ENCODE data around the gene PGLYRP1. TPM values are rescaled to one million over a fixed set of nuclear protein-coding genes. Genes with fewer than 3 reads are reported as not detected.
A peak's percentile ranks its signal among the peaks of the same experiment; 100 is the strongest.

Gene PGLYRP1
- total and polyA plus RNA-seq, 3 donors from 2014 or later, result not detected

- no peak for DNase-seq
- TF ChIP-seq POLR2A (IDR thresholded peaks at IDR 0.05) (no peak), CTCF (IDR thresholded peaks at IDR 0.05) (no peak)
- Histone ChIP-seq H3K4me3 (peak overlapping the region; percentile 58 to 75), H3K9me3 (no peaks in the 10 kb centered on the region), H3K27me3 (no peaks in the 10 kb centered on the region), H3K27ac (peak overlapping the region in 1 of 2 donors; percentile 27), H3K36me3 (ENCODE audit: low read depth, missing control alignments) (no peaks in the 10 kb centered on the region), H3K4me1 (peaks cover 9% of the 10 kb centered on the region)
- intact Hi-C loops (cut with DNase I; ENCODE audit: low total_unique reads), result no loop called here
- WGBS, 2 donors, result 7 to 8% methylated on average over 13 of the region's 13 CpGs
Observed at GRCh38 chr19:45995715-45996385, 27.0 kb downstream of the PGLYRP1 start.

GRCh38 chr19:45994998-45995714 lies 27.7 kb downstream of the PGLYRP1 start, which contains the start of gene CCDC61:
Gene CCDC61 (plus strand): TSS chr19:45995467. CDS start chr19:46003019, 7,552 bp downstream.
- intact Hi-C loops (cut with DNase I; ENCODE audit: low total_unique reads), result no loop called here
- 0 to 1% methylated on average over 34 of the region's 34 CpGs for WGBS, 2 donors

GRCh38 chr19:45994456-45994997 lies 28.3 kb downstream of the PGLYRP1 start:
- intact Hi-C loops (cut with DNase I; ENCODE audit: low total_unique reads), result no loop called here
- H3K27ac ChIP-seq, result no peak overlapping the region
- 7 to 8% methylated on average over 8 of the region's 8 CpGs for WGBS, 2 donors
- peak overlapping the region; percentile 39 to 75 for H3K4me3 ChIP-seq
- no peaks in the 10 kb centered on the region for H3K9me3 ChIP-seq
- no peaks in the 10 kb centered on the region for H3K36me3 ChIP-seq (ENCODE audit: low read depth, missing control alignments)
- H3K4me1 ChIP-seq, result peaks cover 3% of the 10 kb centered on the region
- TF ChIP-seq CTCF (IDR thresholded peaks at IDR 0.05) (no peak), POLR2A (IDR thresholded peaks at IDR 0.05) (no peak)
- no peak for DNase-seq
- H3K27me3 ChIP-seq, result no peaks in the 10 kb centered on the region

More at GRCh38 chr19:45994998-45995714, 27.7 kb downstream of the PGLYRP1 start, which contains the start of gene CCDC61:
- Histone ChIP-seq H3K27me3 (no peaks in the 10 kb centered on the region), H3K9me3 (no peaks in the 10 kb centered on the region), H3K4me3 (peak within 1 kb of the TSS; percentile 58 to 75), H3K4me1 (peaks cover 7% of the 10 kb centered on the region), H3K36me3 (ENCODE audit: low read depth, missing control alignments) (no peaks in the 10 kb centered on the region), H3K27ac (peak within 1 kb of the TSS in 1 of 2 donors; percentile 27)
- peak; percentile 98 for DNase-seq
- TF ChIP-seq CTCF (IDR thresholded peaks at IDR 0.05), result peak in 1 of 3 experiments; percentile 5
- no peak for TF ChIP-seq POLR2A (IDR thresholded peaks at IDR 0.05)

- H3K9me3 ChIP-seq, result no peaks in the 10 kb centered on the region
- intact Hi-C loops (cut with DNase I; ENCODE audit: low total_unique reads), result no loop called here
- no peak overlapping the region for H3K4me3 ChIP-seq
- 89 to 92% methylated on average over 12 of the region's 12 CpGs for WGBS, 2 donors
- H3K27ac ChIP-seq, result no peak overlapping the region
- no peaks in the 10 kb centered on the region for H3K36me3 ChIP-seq (ENCODE audit: low read depth, missing control alignments)
- no peaks in the 10 kb centered on the region for H3K4me1 ChIP-seq
- TF ChIP-seq POLR2A (IDR thresholded peaks at IDR 0.05), result no peak
- no peak for TF ChIP-seq CTCF (IDR thresholded peaks at IDR 0.05)
- DNase-seq, result no peak
- no peaks in the 10 kb centered on the region for H3K27me3 ChIP-seq
Observed at GRCh38 chr19:45990113-45990728, 32.6 kb downstream of the PGLYRP1 start.
